GM23338 (cell line): ENCODE results near the gene ALKBH4. TPM values are rescaled to one million over a fixed set of nuclear protein-coding genes. Genes with fewer than 3 reads are reported as not detected.

Source experiments
- ATAC-seq: fragments of 200-7000 bp; cut with Tn5 transposase; 3 replicates; pipeline ENCODE4 v1.9.1; 2020
- DNase-seq: peaks from one replicate; pipeline ENCODE4 v3.0.0-alpha.2; 2015; ENCODE audit warnings: low spot score
- H2AFZ ChIP-seq: fragments of 200-600 bp; sonication (generic); 2 replicates; pipeline ENCODE4 v1.8.0; 2016; ENCODE audit warnings: antibody characterized with exemption, mild to moderate bottlenecking, moderate library complexity
- H3F3A ChIP-seq: fragments of 200-600 bp; sonication (generic); replicated peaks from 2 replicates; pipeline ENCODE4 v1.8.0; 2017; ENCODE audit warnings: antibody characterized with exemption, mixed run types, low read depth
- H3K27ac ChIP-seq: fragments of 200-600 bp; sonication (generic); 2 replicates; pipeline ENCODE4 v1.6.1; 2016; ENCODE audit warnings: low read depth
- H3K27me3 ChIP-seq: fragments of 200-600 bp; sonication (generic); 2 replicates; pipeline ENCODE4 v1.8.0; 2016; ENCODE audit warnings: mild to moderate bottlenecking, mixed run types, moderate library complexity; ENCODE audit not compliant: insufficient read depth
- H3K36me3 ChIP-seq: fragments of 200-600 bp; sonication (generic); 2 replicates; pipeline ENCODE4 v1.8.0; 2016; ENCODE audit warnings: mild to moderate bottlenecking; ENCODE audit not compliant: insufficient read depth
- H3K4me1 ChIP-seq: fragments of 200-600 bp; sonication (generic); 2 replicates; pipeline ENCODE4 v1.8.0; 2016; ENCODE audit warnings: mild to moderate bottlenecking, moderate library complexity; ENCODE audit not compliant: insufficient read depth
- H3K4me2 ChIP-seq: fragments of 200-600 bp; sonication (generic); 2 replicates; pipeline ENCODE4 v1.7.1; 2017; ENCODE audit warnings: mixed run types
- H3K4me3 ChIP-seq: fragments of 200-600 bp; sonication (generic); 2 replicates; pipeline ENCODE4 v1.6.1; 2016; ENCODE audit warnings: mixed run types
- H3K79me2 ChIP-seq: fragments of 200-600 bp; sonication (generic); replicated peaks from 2 replicates; pipeline ENCODE4 v1.8.0; 2017; ENCODE audit warnings: mild to moderate bottlenecking; ENCODE audit not compliant: insufficient read depth
- H3K9me2 ChIP-seq: fragments of 200-600 bp; sonication (generic); 2 replicates; pipeline ENCODE4 v1.8.0; 2017; ENCODE audit not compliant: insufficient read depth
- H4K20me1 ChIP-seq: fragments of 200-600 bp; sonication (generic); replicated peaks from 2 replicates; pipeline ENCODE4 v1.8.0; 2017; ENCODE audit warnings: mild to moderate bottlenecking; ENCODE audit not compliant: insufficient read depth
- H3K27ac Mint-ChIP-seq: 2 replicates; pipeline ENCODE4 v1.8.0; 2020; ENCODE audit warnings: inconsistent platforms, mild to moderate bottlenecking, moderate library complexity, mixed read lengths
- H3K27me3 Mint-ChIP-seq: 3 replicates; pipeline ENCODE4 v1.8.0; 2022; ENCODE audit warnings: low read depth, mild to moderate bottlenecking, moderate library complexity, mixed read lengths, inconsistent platforms; ENCODE audit not compliant: insufficient read depth, poor library complexity
- H3K36me3 Mint-ChIP-seq: 3 replicates; pipeline ENCODE4 v1.8.0; 2021; ENCODE audit warnings: low read depth, mild to moderate bottlenecking, inconsistent platforms, moderate library complexity, mixed read lengths
- H3K4me1 Mint-ChIP-seq: 3 replicates; pipeline ENCODE4 v1.8.0; 2020; ENCODE audit warnings: mild to moderate bottlenecking, inconsistent platforms, mixed read lengths
- H3K4me3 Mint-ChIP-seq: 3 replicates; pipeline ENCODE4 v1.8.0; 2021; ENCODE audit warnings: moderate library complexity, mild to moderate bottlenecking, inconsistent platforms, mixed read lengths
- H3K9me3 Mint-ChIP-seq: 3 replicates; pipeline ENCODE4 v1.8.0; 2020; ENCODE audit warnings: moderate library complexity, mild to moderate bottlenecking, inconsistent platforms, mixed read lengths
- CREB1 ChIP-seq: fragments of 250-450 bp; sonication (Bioruptor Pico); IDR thresholded peaks from 2 replicates; pipeline ENCODE4 v1.5.0; 2020; ENCODE audit warnings: low read depth, mild to moderate bottlenecking, moderate library complexity
- CTCF ChIP-seq, 2 experiments: fragments of 200-600 bp in 1 of 2; sonication (generic) in 1 of 2; conservative IDR thresholded peaks; 2 replicates each; pipeline versions ENCODE4 v1.5.1 to v1.6.1; 2016 to 2017; ENCODE audit warnings: antibody characterized with exemption in 2 of 2, low read depth in 2 of 2, mild to moderate bottlenecking in 2 of 2, moderate library complexity in 1 of 2
- ETS1 ChIP-seq: IDR thresholded peaks from 2 replicates; pipeline ENCODE4 v1.6.1; 2016; ENCODE audit warnings: antibody characterized with exemption
- EZH2 ChIP-seq: fragments of 200-600 bp; sonication (generic); IDR thresholded peaks from one replicate; pipeline ENCODE4 v1.8.0; 2017; ENCODE audit warnings: antibody characterized with exemption, mild to moderate bottlenecking, low read depth; ENCODE audit not compliant: unreplicated experiment
- EZH2phosphoT487 ChIP-seq: fragments of 200-600 bp; sonication (generic); IDR thresholded peaks from one replicate; pipeline ENCODE4 v1.8.1; 2018; ENCODE audit warnings: antibody characterized with exemption; ENCODE audit not compliant: unreplicated experiment
- JUNB ChIP-seq: IDR thresholded peaks from one replicate; pipeline ENCODE4 v1.6.1; 2016; ENCODE audit warnings: antibody characterized with exemption; ENCODE audit not compliant: unreplicated experiment
- NANOG ChIP-seq: IDR thresholded peaks from 2 replicates; pipeline ENCODE4 v1.6.1; 2016; ENCODE audit warnings: antibody characterized with exemption, borderline replicate concordance
- POLR2AphosphoS5 ChIP-seq: IDR thresholded peaks from 2 replicates; pipeline ENCODE4 v1.6.1; 2016; ENCODE audit warnings: antibody characterized with exemption, low read depth
- REST ChIP-seq: IDR thresholded peaks from one replicate; pipeline ENCODE4 v1.6.1; 2018; ENCODE audit warnings: antibody characterized with exemption; ENCODE audit not compliant: unreplicated experiment
- STAT1 ChIP-seq: IDR thresholded peaks from one replicate; pipeline ENCODE4 v1.6.1; 2016; ENCODE audit warnings: antibody characterized with exemption; ENCODE audit not compliant: unreplicated experiment
- ZNF114 ChIP-seq: fragments of 250-450 bp; sonication (Bioruptor Pico); IDR thresholded peaks from 2 replicates; pipeline ENCODE4 v1.5.0; 2020; ENCODE audit warnings: mild to moderate bottlenecking, moderate library complexity
- ZNF331 ChIP-seq: fragments of 250-450 bp; sonication (Bioruptor Pico); IDR thresholded peaks from 2 replicates; pipeline ENCODE4 v1.5.0; 2020; ENCODE audit warnings: low read depth, mild to moderate bottlenecking, moderate library complexity
- ZNF462 ChIP-seq: fragments of 250-450 bp; sonication (Bioruptor Pico); IDR thresholded peaks from 2 replicates; pipeline ENCODE4 v1.5.0; 2020; ENCODE audit warnings: mild to moderate bottlenecking, moderate library complexity
- polyA plus RNA-seq: library from polyadenylated mRNA; unstranded; fragments of >200 nt; fragmentation: Nextera tagmentation; extraction: Ambion mirVana; gene quantifications from 2 replicates; pipeline ENCODE4 v1.2.1, GENCODE V29; 2016
- total RNA-seq: library from RNA; depleted of rRNA; stranded (reverse); fragments of >200 nt; shearing (Covaris generic); gene quantifications from 2 replicates; pipeline ENCODE4 v1.2.3, GENCODE V29; 2014

The ALKBH4 gene
- total and polyA plus RNA-seq, 2 experiments from 2014 or later, result 17.7 to 45.0 TPM

GRCh38 chr7:102454468-102454867, 10.2 kb downstream of the ALKBH4 start (continued):
- no peak for TF ChIP-seq ZNF114 (CRISPR knock-in tag)

GRCh38 chr7:102453319-102453718, 11.3 kb downstream of the ALKBH4 start:
- peaks cover 6% of the 10 kb centered on the region for H3K27me3 Mint-ChIP-seq
- H3K27ac ChIP-seq, result no peak overlapping the region
- TF ChIP-seq STAT1 (no peak), ZNF114 (CRISPR knock-in tag) (no peak), POLR2AphosphoS5 (no peak), EZH2phosphoT487 (no peak), ETS1 (no peak), JUNB (no peak), ZNF331 (CRISPR knock-in tag) (no peak), CREB1 (CRISPR knock-in tag) (no peak), ZNF462 (CRISPR knock-in tag) (no peak), CTCF (conservative IDR thresholded peaks at IDR 0.05; ENCODE audit: low read depth in 2 of 2) (no peak), REST (no peak), EZH2 (no peak), NANOG (no peak)
- H3F3A ChIP-seq, result 0 out of 2 replicates have a peak, but pooled peaks cover 3% of the 10 kb centered on the region
- H4K20me1 ChIP-seq, result no peaks in the 10 kb centered on the region; the same call in 1 of the 2 replicates
- no peak overlapping the region for H3K27ac Mint-ChIP-seq
- no peaks in the 10 kb centered on the region for H3K4me1 ChIP-seq
- no peak for DNase-seq
- no peak overlapping the region for H3K4me2 ChIP-seq
- peaks cover 16% of the 10 kb centered on the region for H3K36me3 Mint-ChIP-seq
- peaks cover 4% of the 10 kb centered on the region; the same call in 1 of the 3 replicates for H3K4me1 Mint-ChIP-seq
- no peaks in the 10 kb centered on the region for H3K9me3 Mint-ChIP-seq
- H3K4me3 Mint-ChIP-seq, result no peak overlapping the region
- no peaks in the 10 kb centered on the region for H3K9me2 ChIP-seq
- no peaks in the 10 kb centered on the region for H3K27me3 ChIP-seq
- no peak overlapping the region for H3K4me3 ChIP-seq
- no peak for ATAC-seq
- H3K36me3 ChIP-seq, result peaks cover 7% of the 10 kb centered on the region; the same call in 1 of the 2 replicates
- no peaks in the 10 kb centered on the region for H3K79me2 ChIP-seq
- no peak overlapping the region for H2AFZ ChIP-seq
